Spleen (tissue), 7 donors: ENCODE results near the gene STAC3.

Experiments
- POLR2A ChIP-seq, 3 donors: fragments of 450-650 bp; IDR thresholded peaks; one replicate each; pipeline ENCODE4 v1.5.1; 2017; ENCODE audit warnings: antibody characterized with exemption in 3 of 3, mild to moderate bottlenecking in 1 of 3
- TF ChIP-seq, protein P1 (sequence below), 11 experiments: fragments of 200-600 bp in 7 of 11; fragments of 450-650 bp in 4 of 11; sonication (generic) in 4 of 11; IDR thresholded peaks in 8 of 11; conservative IDR thresholded peaks in 3 of 11; 1 replicate in 7 of 11; 2 replicates in 4 of 11; pipeline versions ENCODE4 v1.4.0 to v1.8.0; 2016 to 2021; ENCODE audit warnings: antibody characterized with exemption in 11 of 11, inconsistent platforms in 4 of 11, mild to moderate bottlenecking in 1 of 11
- donor health status: DM: no; HTN: no; CAD: no; lungs with moderate emphysema.
- donor health status: DM: no; HTN: no; CAD: no.
- donor health status: DM: no; HTN: no; CAD: no.

DNA sequence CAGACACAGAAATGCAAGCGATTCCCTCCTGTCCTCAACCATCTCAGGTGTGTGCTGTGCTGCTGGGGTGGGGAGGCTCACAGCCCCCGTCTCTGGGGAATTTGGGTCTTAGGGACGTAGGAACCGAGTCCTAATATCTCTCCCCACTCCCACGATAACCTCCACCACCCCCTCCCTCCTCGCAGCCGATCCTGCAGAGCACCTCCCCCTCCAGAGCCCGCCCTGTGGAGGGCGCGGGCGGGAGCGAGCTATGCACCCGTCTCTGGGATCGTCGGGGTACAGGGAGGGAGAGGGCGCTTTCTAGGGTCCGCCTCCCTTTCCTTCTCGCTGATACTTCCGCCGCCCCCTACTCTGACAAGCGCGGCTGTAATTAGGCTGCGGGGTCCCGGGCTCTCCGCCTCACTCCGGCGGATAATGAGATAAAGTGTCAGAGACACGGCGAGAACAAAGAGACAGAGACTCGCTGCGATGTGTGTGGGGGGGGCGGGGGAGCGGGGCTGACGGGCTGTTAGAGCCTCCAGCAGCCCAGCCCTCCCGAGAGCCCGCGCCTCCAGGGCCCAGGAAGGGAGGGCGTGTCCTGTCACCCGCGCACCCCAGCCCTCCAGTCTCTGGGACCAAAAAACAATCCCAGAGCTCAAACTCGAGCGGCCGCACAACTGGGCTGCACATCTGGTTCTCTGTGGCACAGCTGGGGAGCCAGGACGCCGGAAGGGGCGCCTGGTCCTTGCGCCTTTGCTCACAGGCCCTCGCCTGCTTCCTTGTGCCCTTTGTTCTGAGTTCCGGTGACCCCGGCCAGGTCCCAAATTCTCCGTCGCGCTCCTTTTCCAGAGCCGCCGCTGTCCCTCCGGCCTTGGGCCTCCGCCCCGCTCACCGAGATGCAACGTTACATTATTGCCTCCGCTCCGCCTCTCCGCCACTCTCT lies 12.8 kb downstream of the STAC3 start:
- no peak for TF ChIP-seq POLR2A (IDR thresholded peaks at IDR 0.05)
- TF ChIP-seq, protein P1, sequence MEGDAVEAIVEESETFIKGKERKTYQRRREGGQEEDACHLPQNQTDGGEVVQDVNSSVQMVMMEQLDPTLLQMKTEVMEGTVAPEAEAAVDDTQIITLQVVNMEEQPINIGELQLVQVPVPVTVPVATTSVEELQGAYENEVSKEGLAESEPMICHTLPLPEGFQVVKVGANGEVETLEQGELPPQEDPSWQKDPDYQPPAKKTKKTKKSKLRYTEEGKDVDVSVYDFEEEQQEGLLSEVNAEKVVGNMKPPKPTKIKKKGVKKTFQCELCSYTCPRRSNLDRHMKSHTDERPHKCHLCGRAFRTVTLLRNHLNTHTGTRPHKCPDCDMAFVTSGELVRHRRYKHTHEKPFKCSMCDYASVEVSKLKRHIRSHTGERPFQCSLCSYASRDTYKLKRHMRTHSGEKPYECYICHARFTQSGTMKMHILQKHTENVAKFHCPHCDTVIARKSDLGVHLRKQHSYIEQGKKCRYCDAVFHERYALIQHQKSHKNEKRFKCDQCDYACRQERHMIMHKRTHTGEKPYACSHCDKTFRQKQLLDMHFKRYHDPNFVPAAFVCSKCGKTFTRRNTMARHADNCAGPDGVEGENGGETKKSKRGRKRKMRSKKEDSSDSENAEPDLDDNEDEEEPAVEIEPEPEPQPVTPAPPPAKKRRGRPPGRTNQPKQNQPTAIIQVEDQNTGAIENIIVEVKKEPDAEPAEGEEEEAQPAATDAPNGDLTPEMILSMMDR (IDR thresholded peaks at IDR 0.05 in 8 of 11, conservative IDR thresholded peaks at IDR 0.05 in 3 of 11) = no peak
